Mesendoderm (in vitro differentiated cells): Measurements from ENCODE around the gene CCDC30.

Experiments
- DNase-seq: peaks from one replicate; pipeline ENCODE4 v3.0.0; 2013
- H2AK5ac ChIP-seq: 2 replicates; pipeline ENCODE4 v1.6.1; 2013; ENCODE audit warnings: low read length, inconsistent platforms
- H2BK120ac ChIP-seq: 2 replicates; pipeline ENCODE4 v1.6.1; 2013; ENCODE audit warnings: low read depth, mild to moderate bottlenecking, low read length, moderate library complexity, mixed read lengths
- H2BK15ac ChIP-seq: replicated peaks from 2 replicates; pipeline ENCODE4 v1.6.1; 2013; ENCODE audit warnings: low read depth, mild to moderate bottlenecking, moderate library complexity
- H2BK5ac ChIP-seq: 2 replicates; pipeline ENCODE4 v1.6.1; 2013; ENCODE audit warnings: low read length, inconsistent platforms
- H3K18ac ChIP-seq: 2 replicates; pipeline ENCODE4 v1.6.1; 2013; ENCODE audit warnings: mild to moderate bottlenecking, low read length, mixed read lengths
- H3K23ac ChIP-seq: one replicate; pipeline ENCODE4 v1.6.1; 2013; ENCODE audit warnings: low read length
- H3K27ac ChIP-seq: 2 replicates; pipeline ENCODE4 v1.5.1; 2013; ENCODE audit warnings: low read depth, mild to moderate bottlenecking, inconsistent platforms, low read length, moderate library complexity
- H3K27me3 ChIP-seq: 2 replicates; pipeline ENCODE4 v1.6.1; 2013; ENCODE audit warnings: low read length, control low read depth, mild to moderate bottlenecking, inconsistent platforms; ENCODE audit not compliant: insufficient read depth, poor library complexity
- H3K36me3 ChIP-seq: 2 replicates; pipeline ENCODE4 v1.6.1; 2013; ENCODE audit warnings: low read length, inconsistent platforms; ENCODE audit not compliant: control insufficient read depth, insufficient read depth
- H3K4ac ChIP-seq: one replicate; pipeline ENCODE4 v1.6.1; 2013; ENCODE audit warnings: low read depth, mild to moderate bottlenecking, low read length, moderate library complexity
- H3K4me1 ChIP-seq: 2 replicates; pipeline ENCODE4 v1.6.1; 2013; ENCODE audit warnings: low read depth, low read length, inconsistent platforms; ENCODE audit not compliant: control insufficient read depth
- H3K4me2 ChIP-seq: 2 replicates; pipeline ENCODE4 v1.6.1; 2013; ENCODE audit warnings: low read length
- H3K4me3 ChIP-seq: 2 replicates; pipeline ENCODE4 v1.5.1; 2013; ENCODE audit warnings: mild to moderate bottlenecking, low read length
- H3K56ac ChIP-seq: one replicate; pipeline ENCODE4 v1.6.1; 2013; ENCODE audit warnings: low read length
- H3K79me1 ChIP-seq: 2 replicates; pipeline ENCODE4 v1.6.1; 2013; ENCODE audit warnings: low read length, inconsistent platforms
- H3K79me2 ChIP-seq: 2 replicates; pipeline ENCODE4 v1.6.1; 2013; ENCODE audit warnings: mild to moderate bottlenecking, low read length; ENCODE audit not compliant: control insufficient read depth, insufficient read depth
- H3K9ac ChIP-seq: 2 replicates; pipeline ENCODE4 v1.6.1; 2013; ENCODE audit warnings: low read length, inconsistent platforms
- H4K5ac ChIP-seq: one replicate; pipeline ENCODE4 v1.6.1; 2013; ENCODE audit warnings: low read length
- H4K8ac ChIP-seq: one replicate; pipeline ENCODE4 v1.6.1; 2013; ENCODE audit warnings: low read depth, mild to moderate bottlenecking, control low read depth, low read length, moderate library complexity
- WGBS: extraction: QIAGEN DNeasy Blood & Tissue Kit; methylation state at CpG from one replicate; pipeline ENCODE4 v1.1.7; 2013; ENCODE audit warnings: low lambda C conversion rate, missing lambda C conversion rate; ENCODE audit not compliant: insufficient coverage; ENCODE audit errors: extremely low coverage; 5-methylcytosine and 5-hydroxymethylcytosine counted together

The CCDC30 gene

GRCh38 chr1:42658877-42659337 lies 195.8 kb downstream of the CCDC30 start:
- Histone ChIP-seq H3K4ac (no peak overlapping the region), H3K9ac (peak overlapping the region; percentile 80), H2BK15ac (no peak overlapping the region), H3K36me3 (peaks cover 1% of the 10 kb centered on the region), H2BK120ac (no peak overlapping the region), H3K4me1 (peaks cover 4% of the 10 kb centered on the region), H3K18ac (no peak overlapping the region), H3K79me1 (peaks cover 2% of the 10 kb centered on the region), H3K4me3 (peak overlapping the region; percentile 71), H3K79me2 (peaks cover 11% of the 10 kb centered on the region), H2BK5ac (no peak overlapping the region), H3K27me3 (no peaks in the 10 kb centered on the region), H4K5ac (no peak overlapping the region), H4K8ac (no peak overlapping the region), H3K23ac (no peak overlapping the region), H3K56ac (peak overlapping the region; percentile 96), H3K4me2 (peak overlapping the region; percentile 96), H3K27ac (no peak overlapping the region), H2AK5ac (no peak overlapping the region)
- DNase-seq = no peak
- WGBS = no CpG with 5 or more reads among the region's 20 CpGs

DNA sequence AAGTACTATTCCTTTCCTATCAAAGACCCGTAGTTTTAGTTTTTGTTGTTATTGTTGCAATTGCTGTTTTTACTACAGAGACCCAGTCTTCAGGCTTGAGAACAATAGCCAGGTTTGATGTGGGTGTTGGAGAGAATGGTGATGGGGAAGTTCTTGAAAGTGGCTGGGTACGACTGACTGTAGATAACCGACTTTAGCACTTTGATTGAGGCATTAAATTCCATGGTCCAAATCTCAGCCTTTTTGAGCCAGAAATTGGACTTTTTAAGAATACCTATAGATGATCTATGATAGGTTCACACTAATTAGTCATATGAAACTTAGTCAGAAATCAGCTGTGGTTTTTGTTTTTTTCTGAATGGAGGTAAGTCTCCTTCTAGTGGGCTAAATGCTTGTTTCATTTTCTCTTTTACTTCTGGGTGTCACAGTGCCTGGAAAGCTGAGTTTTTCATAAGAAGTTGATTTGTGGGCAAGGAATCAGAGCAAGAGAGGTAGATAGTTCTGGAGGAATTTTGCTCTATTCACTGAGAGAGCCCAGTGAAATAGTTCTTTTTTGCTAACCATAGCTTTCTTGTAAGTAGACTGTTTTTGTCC lies 197.9 kb downstream of the CCDC30 start:
- H2BK120ac ChIP-seq = no peak overlapping the region
- H3K9ac ChIP-seq = no peak overlapping the region
- peaks cover 4% of the 10 kb centered on the region for H3K36me3 ChIP-seq
- no peak for DNase-seq
- WGBS = no CpG with 5 or more reads among the region's 3 CpGs
- no peak overlapping the region for H2BK5ac ChIP-seq
- no peak overlapping the region for H3K4me2 ChIP-seq
- H3K4ac ChIP-seq = no peak overlapping the region
- no peak overlapping the region for H2AK5ac ChIP-seq
- H2BK15ac ChIP-seq = no peak overlapping the region
- H4K8ac ChIP-seq = no peak overlapping the region
- no peaks in the 10 kb centered on the region for H3K27me3 ChIP-seq
- H3K4me1 ChIP-seq = peaks cover 4% of the 10 kb centered on the region
- H3K4me3 ChIP-seq = no peak overlapping the region
- no peak overlapping the region for H3K23ac ChIP-seq
- no peak overlapping the region for H3K27ac ChIP-seq
- H4K5ac ChIP-seq = no peak overlapping the region
- H3K79me1 ChIP-seq = peaks cover 2% of the 10 kb centered on the region
- no peak overlapping the region for H3K18ac ChIP-seq
- peaks cover 11% of the 10 kb centered on the region for H3K79me2 ChIP-seq
- H3K56ac ChIP-seq = no peak overlapping the region

GRCh38 chr1:42669936-42670335 lies 206.8 kb downstream of the CCDC30 start:
- no peak overlapping the region for H2BK120ac ChIP-seq
- H3K4ac ChIP-seq = no peak overlapping the region
- H3K27me3 ChIP-seq = no peaks in the 10 kb centered on the region
- H2AK5ac ChIP-seq = no peak overlapping the region
- no peak for DNase-seq
- no peak overlapping the region for H4K8ac ChIP-seq
- no peak overlapping the region for H3K23ac ChIP-seq
- H3K27ac ChIP-seq = no peak overlapping the region
- no peak overlapping the region for H3K18ac ChIP-seq
- no peak overlapping the region for H4K5ac ChIP-seq
- no peak overlapping the region for H3K4me3 ChIP-seq
- H2BK5ac ChIP-seq = no peak overlapping the region
- H3K56ac ChIP-seq = no peak overlapping the region
- WGBS = no CpG with 5 or more reads among the region's 3 CpGs
- no peaks in the 10 kb centered on the region for H3K4me1 ChIP-seq
- H3K4me2 ChIP-seq = no peak overlapping the region
- H2BK15ac ChIP-seq = no peak overlapping the region
- no peaks in the 10 kb centered on the region for H3K79me2 ChIP-seq
- H3K79me1 ChIP-seq = no peaks in the 10 kb centered on the region
- no peak overlapping the region for H3K9ac ChIP-seq
- H3K36me3 ChIP-seq = peaks cover 18% of the 10 kb centered on the region

DNA sequence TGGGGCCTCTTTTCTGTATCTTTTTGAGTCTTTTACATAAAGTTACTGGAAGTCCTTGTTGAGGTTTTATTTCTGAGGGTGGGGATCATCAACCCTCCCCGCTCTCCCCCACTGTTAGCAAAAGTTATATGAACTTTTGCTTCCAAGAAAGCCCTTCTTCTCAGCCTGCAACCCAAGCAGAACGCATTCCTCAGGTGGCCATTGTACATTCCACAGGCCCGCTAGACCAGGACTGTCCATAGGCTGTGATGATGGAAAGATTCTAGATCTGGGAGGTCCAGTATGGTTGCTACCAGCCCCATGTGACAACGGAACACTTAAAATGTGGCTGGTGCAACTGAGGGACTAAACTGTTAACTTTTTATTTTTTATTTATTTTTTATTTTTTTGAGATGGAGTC lies 207.3 kb downstream of the CCDC30 start:
- no peak overlapping the region for H4K5ac ChIP-seq
- no peaks in the 10 kb centered on the region for H3K79me1 ChIP-seq
- no peak overlapping the region for H3K4ac ChIP-seq
- H2BK15ac ChIP-seq = no peak overlapping the region
- no CpG with 5 or more reads among the region's 4 CpGs for WGBS
- DNase-seq = no peak
- H2BK120ac ChIP-seq = no peak overlapping the region
- H4K8ac ChIP-seq = no peak overlapping the region
- no peak overlapping the region for H3K27ac ChIP-seq
- no peak overlapping the region for H3K56ac ChIP-seq
- no peak overlapping the region for H3K4me2 ChIP-seq
- no peak overlapping the region for H3K4me3 ChIP-seq
- no peaks in the 10 kb centered on the region for H3K4me1 ChIP-seq
- no peaks in the 10 kb centered on the region for H3K27me3 ChIP-seq
- no peak overlapping the region for H3K18ac ChIP-seq
- no peak overlapping the region for H2AK5ac ChIP-seq
- no peak overlapping the region for H3K9ac ChIP-seq
- H3K79me2 ChIP-seq = no peaks in the 10 kb centered on the region
- H2BK5ac ChIP-seq = no peak overlapping the region
- peaks cover 19% of the 10 kb centered on the region for H3K36me3 ChIP-seq
- H3K23ac ChIP-seq = no peak overlapping the region

DNA sequence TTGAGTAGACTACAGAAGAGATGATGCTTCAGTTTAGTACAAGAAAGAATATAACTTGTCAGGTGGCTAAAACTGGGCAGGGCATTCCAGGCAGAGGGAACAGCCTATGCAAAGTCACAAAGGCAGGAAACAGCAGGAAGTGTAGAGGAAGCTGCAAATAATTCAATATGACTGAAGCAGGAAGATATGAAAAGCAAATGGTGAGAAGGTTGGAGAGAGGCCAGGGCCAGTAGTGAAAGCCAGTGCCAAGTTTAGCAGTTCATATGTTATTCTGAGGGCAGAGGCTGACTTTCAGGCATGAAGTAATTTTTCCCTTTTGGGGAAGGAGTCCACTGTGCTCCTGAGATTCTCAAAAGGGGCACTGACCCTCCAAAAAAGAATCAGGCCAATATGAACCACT lies 211.1 kb downstream of the CCDC30 start:
- no peak overlapping the region for H2BK5ac ChIP-seq
- H3K18ac ChIP-seq = no peak overlapping the region
- no peak overlapping the region for H4K8ac ChIP-seq
- H3K4ac ChIP-seq = no peak overlapping the region
- H3K79me1 ChIP-seq = no peaks in the 10 kb centered on the region
- H2AK5ac ChIP-seq = no peak overlapping the region
- H3K56ac ChIP-seq = no peak overlapping the region
- no peak for DNase-seq
- no peak overlapping the region for H3K9ac ChIP-seq
- H2BK120ac ChIP-seq = no peak overlapping the region
- H3K79me2 ChIP-seq = no peaks in the 10 kb centered on the region
- peaks cover 8% of the 10 kb centered on the region for H3K36me3 ChIP-seq
- H4K5ac ChIP-seq = no peak overlapping the region
- H3K4me3 ChIP-seq = no peak overlapping the region
- no peak overlapping the region for H2BK15ac ChIP-seq
- no peak overlapping the region for H3K27ac ChIP-seq
- H3K23ac ChIP-seq = no peak overlapping the region
- no peaks in the 10 kb centered on the region for H3K27me3 ChIP-seq
- no peaks in the 10 kb centered on the region for H3K4me1 ChIP-seq
- no peak overlapping the region for H3K4me2 ChIP-seq

DNA sequence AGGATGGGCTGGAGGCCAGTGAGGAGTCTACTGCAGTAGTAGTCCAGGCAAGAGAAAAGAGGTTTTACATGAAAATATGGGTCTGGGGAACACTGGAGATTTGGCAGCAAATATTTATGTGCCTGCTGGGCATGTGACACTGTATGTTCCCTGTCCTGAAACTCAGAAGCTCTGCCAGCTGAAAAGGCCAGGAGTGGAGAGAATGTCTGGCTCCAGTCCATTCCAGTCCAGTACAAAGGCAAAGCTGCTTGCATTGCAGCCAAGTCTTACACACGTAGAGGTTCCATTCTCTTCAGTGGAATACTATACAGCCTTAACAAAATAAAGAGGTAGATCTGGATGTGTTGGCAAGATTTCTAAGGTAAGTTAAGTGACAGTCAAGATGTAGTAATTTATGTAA lies 211.6 kb downstream of the CCDC30 start:
- Histone ChIP-seq H3K27ac (no peak overlapping the region), H2BK5ac (no peak overlapping the region), H3K36me3 (peaks cover 8% of the 10 kb centered on the region), H3K23ac (no peak overlapping the region), H3K4me3 (no peak overlapping the region), H4K8ac (no peak overlapping the region), H3K56ac (no peak overlapping the region), H3K4ac (no peak overlapping the region), H4K5ac (no peak overlapping the region), H3K18ac (no peak overlapping the region), H2BK15ac (no peak overlapping the region), H3K27me3 (no peaks in the 10 kb centered on the region), H3K4me1 (no peaks in the 10 kb centered on the region), H3K79me2 (no peaks in the 10 kb centered on the region), H3K4me2 (no peak overlapping the region), H2AK5ac (no peak overlapping the region), H3K9ac (no peak overlapping the region), H2BK120ac (no peak overlapping the region), H3K79me1 (no peaks in the 10 kb centered on the region)
- DNase-seq = no peak
- WGBS = no CpG with 5 or more reads among the region's 1 CpG
